ENCODE measurements around the gene FOXP4. TPM values are rescaled to one million over a fixed set of nuclear protein-coding genes. Genes with fewer than 3 reads are reported as not detected.

FOXP4 gene
- total and polyA plus RNA-seq, 10 donors = 3.0 to 12.1 (median 6.5) TPM

DNA sequence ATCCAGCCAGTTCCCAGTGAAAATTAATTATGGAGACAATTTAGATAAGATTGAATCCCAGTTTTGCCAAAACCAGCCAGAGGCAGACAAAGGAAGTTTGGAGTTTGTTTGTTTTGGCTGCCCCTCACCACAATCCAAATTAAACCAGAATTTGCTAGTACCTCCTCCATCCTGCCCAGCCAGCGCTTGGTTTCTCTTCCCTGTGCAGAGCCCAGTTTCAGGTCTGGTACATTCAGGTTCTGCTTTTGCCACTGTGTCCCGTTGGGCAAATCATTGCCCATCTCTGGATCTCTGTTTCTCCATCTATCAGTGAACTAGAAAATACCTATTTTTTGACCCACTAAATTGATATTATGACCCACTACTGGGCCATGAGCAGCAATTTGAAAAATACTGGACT lies 26.4 kb downstream of the FOXP4 start:
- Histone ChIP-seq H3K27ac (no peak overlapping the region), H3K4me1 (peaks cover 0 to 17% (median 0%) of the 10 kb centered on the region in 6 donors), H3K36me3 (peaks cover 0 to 34% (median 1%) of the 10 kb centered on the region in 6 donors), H3K27me3 (replicated peaks in 1 of 7) (no peaks in the 10 kb centered on the region), H3K4me3 (no peak overlapping the region), H3K9me3 (no peaks in the 10 kb centered on the region)
- WGBS, 5 donors = 68 to 87% (median 81%) methylated on average over 2 of the region's 2 CpGs
- no peak for DNase-seq
- TF ChIP-seq POLR2AphosphoS5 (IDR thresholded peaks at IDR 0.05) (no peak), POLR2A (IDR thresholded peaks at IDR 0.05) (no peak)
- TF ChIP-seq, protein P1, sequence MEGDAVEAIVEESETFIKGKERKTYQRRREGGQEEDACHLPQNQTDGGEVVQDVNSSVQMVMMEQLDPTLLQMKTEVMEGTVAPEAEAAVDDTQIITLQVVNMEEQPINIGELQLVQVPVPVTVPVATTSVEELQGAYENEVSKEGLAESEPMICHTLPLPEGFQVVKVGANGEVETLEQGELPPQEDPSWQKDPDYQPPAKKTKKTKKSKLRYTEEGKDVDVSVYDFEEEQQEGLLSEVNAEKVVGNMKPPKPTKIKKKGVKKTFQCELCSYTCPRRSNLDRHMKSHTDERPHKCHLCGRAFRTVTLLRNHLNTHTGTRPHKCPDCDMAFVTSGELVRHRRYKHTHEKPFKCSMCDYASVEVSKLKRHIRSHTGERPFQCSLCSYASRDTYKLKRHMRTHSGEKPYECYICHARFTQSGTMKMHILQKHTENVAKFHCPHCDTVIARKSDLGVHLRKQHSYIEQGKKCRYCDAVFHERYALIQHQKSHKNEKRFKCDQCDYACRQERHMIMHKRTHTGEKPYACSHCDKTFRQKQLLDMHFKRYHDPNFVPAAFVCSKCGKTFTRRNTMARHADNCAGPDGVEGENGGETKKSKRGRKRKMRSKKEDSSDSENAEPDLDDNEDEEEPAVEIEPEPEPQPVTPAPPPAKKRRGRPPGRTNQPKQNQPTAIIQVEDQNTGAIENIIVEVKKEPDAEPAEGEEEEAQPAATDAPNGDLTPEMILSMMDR (IDR thresholded peaks at IDR 0.05 in 8 of 11, conservative IDR thresholded peaks at IDR 0.05 in 3 of 11) = no peak
- intact Hi-C loops (cut with DNase I; ENCODE audit: low total_unique reads) = no loop called here

DNA sequence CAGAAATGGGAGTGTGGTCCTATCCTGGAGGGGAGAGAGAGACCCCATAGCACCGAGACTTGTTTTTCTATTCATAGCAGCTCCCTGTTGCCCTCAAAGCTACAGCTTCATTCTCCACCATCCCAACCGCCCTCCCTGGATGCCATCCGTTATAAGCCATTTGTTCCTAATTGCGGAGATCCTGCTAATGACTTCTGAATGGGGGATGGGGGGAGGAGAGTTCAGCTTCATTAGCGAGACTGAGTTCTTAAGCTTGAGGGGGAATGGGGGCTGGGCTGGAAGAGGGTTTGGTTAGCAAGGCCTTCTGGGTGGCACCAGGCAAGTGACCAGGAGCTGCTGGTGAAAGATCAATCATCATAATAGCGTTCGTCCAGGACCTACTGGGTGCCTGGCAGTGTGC lies 27.1 kb downstream of the FOXP4 start:
- intact Hi-C loops (cut with DNase I; ENCODE audit: low total_unique reads) = no loop called here
- TF ChIP-seq, protein P1 (IDR thresholded peaks at IDR 0.05 in 8 of 11, conservative IDR thresholded peaks at IDR 0.05 in 3 of 11) = no peak
- no peak for TF ChIP-seq POLR2AphosphoS5 (IDR thresholded peaks at IDR 0.05)
- TF ChIP-seq POLR2A (IDR thresholded peaks at IDR 0.05) = no peak
- no peak for DNase-seq
- H3K4me3 ChIP-seq = no peak overlapping the region
- H3K36me3 ChIP-seq = peaks cover 0 to 33% (median under 1%) of the 10 kb centered on the region in 6 donors
- H3K27ac ChIP-seq = no peak overlapping the region
- H3K4me1 ChIP-seq = peaks cover 0 to 22% (median 0%) of the 10 kb centered on the region in 6 donors
- H3K27me3 ChIP-seq (replicated peaks in 1 of 7) = no peaks in the 10 kb centered on the region
- WGBS, 5 donors = 94 to 100% (median 96%) methylated on average over 7 of the region's 7 CpGs
- H3K9me3 ChIP-seq = no peaks in the 10 kb centered on the region

DNA sequence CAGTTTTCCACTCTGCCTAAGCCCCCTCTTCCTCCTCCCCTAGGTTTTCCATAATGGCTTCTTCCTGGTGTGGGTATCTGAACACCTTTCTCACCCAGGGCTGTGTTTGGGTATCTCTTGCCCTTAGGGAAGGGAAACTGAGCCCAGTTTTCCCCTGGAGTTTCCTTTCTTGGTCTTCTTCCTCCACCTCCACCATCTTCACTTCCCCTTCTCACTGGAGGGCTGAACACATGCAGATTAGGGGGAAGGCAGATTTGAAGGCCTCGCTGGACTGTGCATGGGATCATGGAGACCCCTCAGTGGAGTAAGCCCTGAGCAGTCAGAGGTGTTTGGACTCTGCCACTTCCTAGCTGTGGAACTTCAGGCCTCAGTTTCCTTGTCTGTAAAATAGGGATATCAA lies 27.8 kb downstream of the FOXP4 start:
- Histone ChIP-seq H3K9me3 (no peaks in the 10 kb centered on the region), H3K27me3 (replicated peaks in 1 of 7) (no peaks in the 10 kb centered on the region), H3K27ac (no peak overlapping the region), H3K4me3 (no peak overlapping the region), H3K36me3 (peaks cover 0 to 26% (median 0%) of the 10 kb centered on the region in 6 donors), H3K4me1 (peaks cover 0 to 29% (median 1%) of the 10 kb centered on the region in 6 donors)
- 50 to 75% (median 61%) methylated on average over 1 of the region's 1 CpG for WGBS, 5 donors
- TF ChIP-seq, protein P1 (IDR thresholded peaks at IDR 0.05 in 8 of 11, conservative IDR thresholded peaks at IDR 0.05 in 3 of 11) = no peak
- TF ChIP-seq POLR2AphosphoS5 (IDR thresholded peaks at IDR 0.05) (no peak), POLR2A (IDR thresholded peaks at IDR 0.05) (no peak)
- no peak for DNase-seq
- intact Hi-C loops (cut with DNase I; ENCODE audit: low total_unique reads) = no loop called here

DNA sequence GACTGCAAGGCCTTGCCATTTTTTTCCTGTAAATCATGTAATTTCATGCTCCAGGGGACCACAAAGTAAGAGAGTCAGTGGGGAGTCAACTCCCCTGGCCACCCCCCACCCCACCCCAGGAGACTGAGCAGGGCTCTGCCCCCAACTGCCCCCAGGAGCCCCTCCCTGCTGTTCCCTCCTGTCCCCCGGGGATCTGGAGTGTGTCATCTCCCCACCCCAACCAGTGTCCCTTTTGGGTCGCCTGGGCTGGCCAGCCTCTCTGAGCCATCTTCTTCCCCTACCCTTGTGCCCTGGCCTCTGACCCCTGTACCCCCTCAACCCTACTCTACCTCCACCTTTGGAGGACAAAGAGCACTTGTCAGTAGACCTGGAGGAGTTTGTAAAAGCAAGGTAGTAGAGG lies 29.4 kb downstream of the FOXP4 start:
- Histone ChIP-seq H3K27me3 (replicated peaks in 1 of 7) (no peaks in the 10 kb centered on the region), H3K9me3 (no peaks in the 10 kb centered on the region), H3K36me3 (peaks cover 0 to 19% (median 0%) of the 10 kb centered on the region in 6 donors), H3K27ac (no peak overlapping the region), H3K4me1 (peaks cover 0 to 29% (median 2%) of the 10 kb centered on the region in 6 donors), H3K4me3 (no peak overlapping the region)
- 73 to 83% (median 79%) methylated on average over 2 of the region's 2 CpGs for WGBS, 5 donors
- intact Hi-C loops (cut with DNase I; ENCODE audit: low total_unique reads) = loop anchor here (5.0 kb wide), 1 partner anchor 113 kb away; no protein-coding TSS in a partner anchor
- no peak for DNase-seq
- TF ChIP-seq, protein P1 (IDR thresholded peaks at IDR 0.05 in 8 of 11, conservative IDR thresholded peaks at IDR 0.05 in 3 of 11) = no peak

All from spleen (tissue), 11 donors.